GM21367 (cell line): Measurements from ENCODE around the gene ALDH4A1.
"Not testable (repeated sequence)": the region's sequence is repeated elsewhere in the genome, so short reads cannot be mapped to it uniquely, and the experiment has no call there.

Source experiments
- ATAC-seq: cut with Tn5 transposase; IDR thresholded peaks from one replicate; pipeline ENCODE4 v1.9.1; 2021; ENCODE audit not compliant: unreplicated experiment

Gene ALDH4A1

GRCh38 chr1:18858070-18858688 lies 44.2 kb downstream of the ALDH4A1 start:
- ATAC-seq = no peak

GRCh38 chr1:18856435-18856834 lies 45.9 kb downstream of the ALDH4A1 start:
- no peak for ATAC-seq

- ATAC-seq = no peak
Measured at GRCh38 chr1:18855573-18855972, 46.8 kb downstream of the ALDH4A1 start.

- no peak for ATAC-seq
Measured at GRCh38 chr1:18854331-18855025, 47.9 kb downstream of the ALDH4A1 start.

- no peak for ATAC-seq
Measured at GRCh38 chr1:18852501-18852900, 49.9 kb downstream of the ALDH4A1 start.

GRCh38 chr1:18849261-18849711 lies 53.1 kb downstream of the ALDH4A1 start:
- ATAC-seq = no peak

- not testable (repeated sequence) for ATAC-seq
Measured at GRCh38 chr1:18847723-18848122, 54.6 kb downstream of the ALDH4A1 start.

- no peak for ATAC-seq
Measured at GRCh38 chr1:18840145-18840544, 62.2 kb downstream of the ALDH4A1 start.

GRCh38 chr1:18836654-18837053 lies 65.7 kb downstream of the ALDH4A1 start:
- ATAC-seq = no peak

GRCh38 chr1:18832319-18832718 lies 70.0 kb downstream of the ALDH4A1 start:
- not testable (repeated sequence) for ATAC-seq

- no peak for ATAC-seq
Measured at GRCh38 chr1:18831656-18832055, 70.7 kb downstream of the ALDH4A1 start.

GRCh38 chr1:18830596-18830995 lies 71.8 kb downstream of the ALDH4A1 start:
- no peak for ATAC-seq

- no peak for ATAC-seq
Measured at GRCh38 chr1:18829671-18830070, 72.7 kb downstream of the ALDH4A1 start.

GRCh38 chr1:18828224-18828623 lies 74.1 kb downstream of the ALDH4A1 start:
- ATAC-seq = no peak

- no peak for ATAC-seq
Measured at GRCh38 chr1:18823438-18823837, 78.9 kb downstream of the ALDH4A1 start.
